GM13976 (cell line): ENCODE data around the gene SPECC1L.
A peak's percentile ranks its signal among the peaks of the same experiment; 100 is the strongest.

Experiments
- DNase-seq: peaks from one replicate; pipeline ENCODE4 v3.0.0; 2012; ENCODE audit warnings: low spot score
- in situ Hi-C: fragments of 300-500 bp; cut with MboI; formaldehyde crosslinking; loops from one replicate; pipeline ENCODE4 v1.12.0; 2022; ENCODE audit warnings: low sequenced_read_pairs, mixed read lengths, inconsistent platforms; ENCODE audit not compliant: unreplicated experiment
- TF ChIP-seq, protein P1 (sequence below): IDR thresholded peaks from 2 replicates; pipeline ENCODE4 v1.5.1; 2012; ENCODE audit warnings: borderline replicate concordance, mild to moderate bottlenecking; ENCODE audit not compliant: insufficient read depth; ENCODE audit errors: extremely low read depth, missing control alignments, control extremely low read depth

Gene SPECC1L, protein sequence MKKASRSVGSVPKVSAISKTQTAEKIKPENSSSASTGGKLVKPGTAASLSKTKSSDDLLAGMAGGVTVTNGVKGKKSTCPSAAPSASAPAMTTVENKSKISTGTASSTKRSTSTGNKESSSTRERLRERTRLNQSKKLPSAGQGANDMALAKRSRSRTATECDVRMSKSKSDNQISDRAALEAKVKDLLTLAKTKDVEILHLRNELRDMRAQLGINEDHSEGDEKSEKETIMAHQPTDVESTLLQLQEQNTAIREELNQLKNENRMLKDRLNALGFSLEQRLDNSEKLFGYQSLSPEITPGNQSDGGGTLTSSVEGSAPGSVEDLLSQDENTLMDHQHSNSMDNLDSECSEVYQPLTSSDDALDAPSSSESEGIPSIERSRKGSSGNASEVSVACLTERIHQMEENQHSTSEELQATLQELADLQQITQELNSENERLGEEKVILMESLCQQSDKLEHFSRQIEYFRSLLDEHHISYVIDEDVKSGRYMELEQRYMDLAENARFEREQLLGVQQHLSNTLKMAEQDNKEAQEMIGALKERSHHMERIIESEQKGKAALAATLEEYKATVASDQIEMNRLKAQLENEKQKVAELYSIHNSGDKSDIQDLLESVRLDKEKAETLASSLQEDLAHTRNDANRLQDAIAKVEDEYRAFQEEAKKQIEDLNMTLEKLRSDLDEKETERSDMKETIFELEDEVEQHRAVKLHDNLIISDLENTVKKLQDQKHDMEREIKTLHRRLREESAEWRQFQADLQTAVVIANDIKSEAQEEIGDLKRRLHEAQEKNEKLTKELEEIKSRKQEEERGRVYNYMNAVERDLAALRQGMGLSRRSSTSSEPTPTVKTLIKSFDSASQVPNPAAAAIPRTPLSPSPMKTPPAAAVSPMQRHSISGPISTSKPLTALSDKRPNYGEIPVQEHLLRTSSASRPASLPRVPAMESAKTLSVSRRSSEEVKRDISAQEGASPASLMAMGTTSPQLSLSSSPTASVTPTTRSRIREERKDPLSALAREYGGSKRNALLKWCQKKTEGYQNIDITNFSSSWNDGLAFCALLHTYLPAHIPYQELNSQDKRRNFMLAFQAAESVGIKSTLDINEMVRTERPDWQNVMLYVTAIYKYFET

DNA sequence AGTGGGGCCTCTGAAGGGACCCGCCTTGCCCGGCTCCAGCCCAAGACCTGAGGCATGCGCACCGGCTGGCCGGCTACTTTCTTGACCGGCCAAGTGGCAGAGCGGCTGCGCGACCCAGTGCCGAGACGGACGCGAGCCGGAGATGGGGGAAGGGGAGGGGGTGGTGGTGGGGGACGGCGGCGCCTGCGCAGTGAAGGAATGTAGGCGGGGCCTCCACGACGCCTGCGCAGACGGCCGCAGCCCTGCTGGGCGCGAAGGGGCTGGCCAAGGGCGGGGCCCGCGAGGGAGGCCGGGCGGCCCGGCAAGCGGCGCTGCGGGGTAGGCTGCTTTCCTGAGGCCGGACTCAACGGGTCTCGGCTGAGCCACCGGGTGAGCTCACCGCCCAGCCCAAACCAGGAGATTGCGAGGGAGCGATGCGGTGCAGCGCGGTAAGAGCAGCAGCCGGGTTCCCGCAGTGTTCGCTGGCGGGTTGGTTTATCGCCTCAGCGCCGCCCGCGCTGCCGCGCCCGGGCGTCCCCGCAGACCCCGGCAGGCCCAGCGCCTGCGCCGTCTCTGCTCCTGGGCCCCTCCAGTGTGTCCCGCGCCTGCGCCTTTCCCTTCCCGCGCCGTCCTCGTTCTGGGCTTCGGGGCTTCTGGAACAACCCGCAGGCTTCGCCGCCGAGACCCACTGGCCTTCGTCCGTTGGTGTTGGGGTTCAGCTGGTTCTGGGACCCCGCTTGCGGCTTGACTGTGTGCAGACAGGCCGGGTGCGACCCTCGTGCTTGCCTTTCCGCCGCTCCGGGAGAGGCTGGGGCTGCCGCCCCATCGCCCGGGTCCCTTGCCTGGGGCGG is at the start of gene SPECC1L:
TSS of gene SPECC1L (plus strand) at position 276 of the 830 bp plus-strand sequence. CDS start 31,401 bp downstream, outside the sequence.
- TF ChIP-seq, protein P1, sequence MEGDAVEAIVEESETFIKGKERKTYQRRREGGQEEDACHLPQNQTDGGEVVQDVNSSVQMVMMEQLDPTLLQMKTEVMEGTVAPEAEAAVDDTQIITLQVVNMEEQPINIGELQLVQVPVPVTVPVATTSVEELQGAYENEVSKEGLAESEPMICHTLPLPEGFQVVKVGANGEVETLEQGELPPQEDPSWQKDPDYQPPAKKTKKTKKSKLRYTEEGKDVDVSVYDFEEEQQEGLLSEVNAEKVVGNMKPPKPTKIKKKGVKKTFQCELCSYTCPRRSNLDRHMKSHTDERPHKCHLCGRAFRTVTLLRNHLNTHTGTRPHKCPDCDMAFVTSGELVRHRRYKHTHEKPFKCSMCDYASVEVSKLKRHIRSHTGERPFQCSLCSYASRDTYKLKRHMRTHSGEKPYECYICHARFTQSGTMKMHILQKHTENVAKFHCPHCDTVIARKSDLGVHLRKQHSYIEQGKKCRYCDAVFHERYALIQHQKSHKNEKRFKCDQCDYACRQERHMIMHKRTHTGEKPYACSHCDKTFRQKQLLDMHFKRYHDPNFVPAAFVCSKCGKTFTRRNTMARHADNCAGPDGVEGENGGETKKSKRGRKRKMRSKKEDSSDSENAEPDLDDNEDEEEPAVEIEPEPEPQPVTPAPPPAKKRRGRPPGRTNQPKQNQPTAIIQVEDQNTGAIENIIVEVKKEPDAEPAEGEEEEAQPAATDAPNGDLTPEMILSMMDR, result peak; percentile 10
- in situ Hi-C loops, result no loop called here
- peak; percentile 95 for DNase-seq

DNA sequence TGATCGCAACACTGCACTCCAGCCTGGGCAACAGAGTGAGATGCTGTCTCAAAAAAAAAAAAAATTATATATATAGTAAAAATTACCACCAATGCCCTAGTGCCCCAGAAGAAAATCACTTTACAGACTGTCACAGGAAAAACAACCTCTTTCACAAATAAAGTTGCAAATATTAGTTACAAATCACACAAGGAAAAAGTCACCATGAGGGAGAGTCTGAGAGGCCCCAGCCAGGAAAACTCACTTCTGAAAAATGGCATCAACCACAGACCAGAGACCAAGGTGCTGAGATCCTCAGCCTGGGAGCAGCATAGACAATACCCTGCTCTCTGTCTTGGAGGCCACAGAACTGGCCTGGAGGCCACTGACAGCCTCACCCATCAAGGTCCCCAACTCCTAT is 46.2 kb upstream of the SPECC1L start:
- in situ Hi-C loops, result no loop called here
- DNase-seq, result no peak
- TF ChIP-seq, protein P1, result no peak

DNA sequence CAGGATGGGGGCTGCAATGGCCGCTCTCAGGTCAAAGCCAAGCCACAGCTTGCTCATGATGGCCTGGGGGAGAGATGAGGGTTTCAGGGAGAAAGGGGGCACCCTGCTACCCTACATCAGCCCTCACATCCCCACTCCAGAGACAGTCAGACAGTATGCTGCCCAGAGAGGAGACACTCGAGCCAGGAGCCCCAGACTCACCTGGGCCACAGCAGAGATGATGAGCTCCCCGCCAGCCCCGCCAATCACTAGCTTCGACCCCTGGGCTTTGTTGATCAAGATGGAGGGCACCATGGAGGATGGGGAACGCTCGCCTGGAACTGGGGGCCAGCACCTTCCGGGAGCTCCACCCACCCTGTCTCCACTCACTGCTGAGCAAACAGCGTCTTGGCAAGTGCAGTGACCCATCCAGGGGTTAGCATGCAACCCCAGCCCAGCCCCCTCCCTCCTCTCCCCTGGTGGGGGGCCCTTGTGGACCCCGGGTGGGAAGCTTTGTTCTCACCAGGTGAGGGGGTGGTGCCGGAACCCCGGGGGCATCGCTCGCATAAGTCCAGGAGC is 45.5 kb upstream of the SPECC1L start:
- DNase-seq, result no peak
- TF ChIP-seq, protein P1, result no peak
- in situ Hi-C loops, result no loop called here

DNA sequence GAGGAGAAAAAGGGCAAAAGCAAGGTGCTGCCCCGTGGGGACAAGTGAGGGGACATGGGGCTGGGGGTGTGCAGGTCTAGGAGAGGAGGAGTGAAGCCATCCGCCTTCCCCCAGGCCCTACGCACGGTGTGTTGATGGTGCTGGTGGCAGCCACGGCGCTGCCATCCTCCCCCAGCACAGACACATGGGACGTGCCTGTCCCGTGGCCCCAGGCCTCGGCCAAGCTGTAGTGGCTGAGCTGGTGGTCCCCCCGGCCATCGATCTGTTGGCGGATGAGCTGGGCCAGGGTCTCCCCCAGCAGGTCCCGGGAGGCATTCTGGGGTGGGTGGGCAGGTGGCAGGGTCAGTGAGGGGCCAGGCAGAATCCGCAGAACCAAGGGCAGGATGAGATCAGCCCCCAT is 44.7 kb upstream of the SPECC1L start:
- in situ Hi-C loops, result no loop called here
- no peak for DNase-seq

DNA sequence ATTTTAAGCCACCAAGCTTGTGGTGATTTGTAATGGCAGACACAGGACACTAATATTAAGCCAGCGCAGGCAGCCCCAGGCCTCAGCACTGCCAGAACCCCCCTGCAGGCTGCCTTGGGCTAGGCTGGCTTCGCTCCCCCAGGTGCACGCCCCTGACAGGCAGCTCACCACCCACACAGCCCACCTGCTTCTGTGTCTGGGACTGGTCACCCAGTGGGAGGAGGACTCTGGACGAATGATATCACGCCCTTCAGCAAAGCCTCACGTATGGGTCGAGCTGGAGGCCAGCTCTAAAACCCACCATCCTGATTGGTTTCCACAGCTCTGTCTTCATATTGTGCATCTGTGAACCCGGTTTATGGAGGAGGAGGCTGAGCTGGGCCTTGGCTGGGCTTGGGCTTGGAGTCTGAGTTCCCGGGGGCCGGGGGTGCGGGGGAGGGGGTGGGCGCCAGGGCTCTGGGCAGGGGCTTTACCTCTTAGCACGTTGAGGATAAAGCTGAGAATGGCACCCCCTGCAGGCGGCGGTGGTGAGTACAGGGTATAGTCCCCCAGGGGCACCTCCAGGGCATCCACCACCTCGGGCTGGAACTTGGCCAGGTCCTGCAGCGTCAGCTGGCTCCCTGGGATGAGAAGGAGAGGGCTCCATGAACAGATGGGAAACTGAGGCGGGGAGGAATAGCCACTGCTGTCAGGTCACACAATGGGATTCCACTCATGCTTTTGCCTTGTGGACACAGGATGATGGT is 39.5 kb upstream of the SPECC1L start:
- TF ChIP-seq, protein P1, result peak; percentile 66
- peak; percentile 84 for DNase-seq
- in situ Hi-C loops, result no loop called here

More for the DNA sequence above, 44.7 kb upstream of the SPECC1L start:
- TF ChIP-seq, protein P1, result no peak
